H9 (cell line): Measurements from ENCODE around the gene CHCHD4. TPM values are rescaled to one million over a fixed set of nuclear protein-coding genes. Genes with fewer than 3 reads are reported as not detected.

Source experiments
- DNase-seq: peaks from one replicate; pipeline ENCODE4 v3.0.0-alpha.2; 2017
- H2AFZ ChIP-seq: one replicate; pipeline ENCODE4 v1.6.1; 2013; ENCODE audit warnings: mild to moderate bottlenecking, low read length, control low read depth, moderate library complexity
- H2AK5ac ChIP-seq: 2 replicates; pipeline ENCODE4 v1.6.1; 2013; ENCODE audit warnings: low read length, control low read depth, mixed read lengths; ENCODE audit not compliant: insufficient read length
- H2BK120ac ChIP-seq: one replicate; pipeline ENCODE4 v1.6.1; 2013; ENCODE audit warnings: low read depth, mild to moderate bottlenecking, low read length, control low read depth, inconsistent platforms; ENCODE audit not compliant: poor library complexity, severe bottlenecking
- H2BK12ac ChIP-seq: 2 replicates; pipeline ENCODE4 v1.6.1; 2013; ENCODE audit warnings: low read length, control low read depth, mixed read lengths, low read depth; ENCODE audit not compliant: insufficient read length
- H2BK15ac ChIP-seq: 2 replicates; pipeline ENCODE4 v1.6.1; 2013; ENCODE audit warnings: low read depth, low read length, control low read depth
- H2BK20ac ChIP-seq: one replicate; pipeline ENCODE4 v1.6.1; 2013; ENCODE audit warnings: low read depth, mild to moderate bottlenecking, low read length, control low read depth, inconsistent platforms; ENCODE audit not compliant: poor library complexity, severe bottlenecking
- H2BK5ac ChIP-seq: 2 replicates; pipeline ENCODE4 v1.6.1; 2013; ENCODE audit warnings: low read length, control low read depth, mixed read lengths; ENCODE audit not compliant: insufficient read length
- H3K14ac ChIP-seq: 2 replicates; pipeline ENCODE4 v1.6.1; 2013; ENCODE audit warnings: low read length, control low read depth; ENCODE audit not compliant: insufficient read depth
- H3K18ac ChIP-seq: 2 replicates; pipeline ENCODE4 v1.6.1; 2013; ENCODE audit warnings: low read depth, mild to moderate bottlenecking, mixed read lengths, low read length, control low read depth; ENCODE audit not compliant: insufficient read length
- H3K23ac ChIP-seq: 2 replicates; pipeline ENCODE4 v1.6.1; 2013; ENCODE audit warnings: low read length, control low read depth, mixed read lengths, low read depth; ENCODE audit not compliant: insufficient read length
- H3K23me2 ChIP-seq: 2 replicates; pipeline ENCODE4 v1.6.1; 2013; ENCODE audit warnings: low read depth, mild to moderate bottlenecking, mixed read lengths, low read length, control low read depth; ENCODE audit not compliant: insufficient read length, poor library complexity, severe bottlenecking
- H3K27ac ChIP-seq: 2 replicates; pipeline ENCODE4 v1.5.1; 2013; ENCODE audit warnings: low read length, control low read depth, mixed read lengths, low read depth; ENCODE audit not compliant: insufficient read length
- H3K27me3 ChIP-seq: 2 replicates; pipeline ENCODE4 v1.6.1; 2013; ENCODE audit warnings: low read length, control low read depth, inconsistent platforms; ENCODE audit not compliant: insufficient read depth
- H3K4ac ChIP-seq: 2 replicates; pipeline ENCODE4 v1.6.1; 2013; ENCODE audit warnings: low read depth, mild to moderate bottlenecking, control low read depth, inconsistent platforms, low read length, moderate library complexity
- H3K4me1 ChIP-seq: 2 replicates; pipeline ENCODE4 v1.6.1; 2013; ENCODE audit warnings: low read length, control low read depth, inconsistent platforms; ENCODE audit not compliant: insufficient read depth
- H3K4me2 ChIP-seq: 2 replicates; pipeline ENCODE4 v1.6.1; 2013; ENCODE audit warnings: low read length, control low read depth, mixed read lengths; ENCODE audit not compliant: insufficient read length, insufficient read depth
- H3K56ac ChIP-seq: 2 replicates; pipeline ENCODE4 v1.6.1; 2013; ENCODE audit warnings: low read depth, mild to moderate bottlenecking, mixed read lengths, low read length, control low read depth; ENCODE audit not compliant: insufficient read length
- H3K79me1 ChIP-seq: 2 replicates; pipeline ENCODE4 v1.6.1; 2013; ENCODE audit warnings: low read depth, mild to moderate bottlenecking, moderate library complexity, low read length, control low read depth, inconsistent platforms; ENCODE audit not compliant: insufficient read depth, poor library complexity, severe bottlenecking
- H3K79me2 ChIP-seq: 2 replicates; pipeline ENCODE4 v1.6.1; 2013; ENCODE audit warnings: low read length, control low read depth, inconsistent platforms; ENCODE audit not compliant: insufficient read depth
- H3K9ac ChIP-seq: 2 replicates; pipeline ENCODE4 v1.6.1; 2013; ENCODE audit warnings: low read length, control low read depth, mixed read lengths; ENCODE audit not compliant: insufficient read length; ENCODE audit errors: extremely low read depth
- H3K9me3 ChIP-seq: one replicate; pipeline ENCODE4 v1.6.1; 2013; ENCODE audit warnings: low read depth, low read length, inconsistent platforms; ENCODE audit not compliant: control insufficient read depth
- H3T11ph ChIP-seq: one replicate; pipeline ENCODE4 v1.6.1; 2013; ENCODE audit warnings: mild to moderate bottlenecking, low read length, control low read depth, inconsistent platforms
- H4K20me1 ChIP-seq: one replicate; pipeline ENCODE4 v1.6.1; 2013; ENCODE audit not compliant: control insufficient read depth, insufficient read length, insufficient read depth
- H4K5ac ChIP-seq: 2 replicates; pipeline ENCODE4 v1.6.1; 2013; ENCODE audit warnings: low read depth, mild to moderate bottlenecking, mixed read lengths, low read length, control low read depth; ENCODE audit not compliant: insufficient read length
- H4K8ac ChIP-seq: replicated peaks from 2 replicates; pipeline ENCODE4 v1.6.1; 2013; ENCODE audit warnings: low read length, control low read depth, mixed read lengths, low read depth; ENCODE audit not compliant: insufficient read length
- H4K91ac ChIP-seq: 2 replicates; pipeline ENCODE4 v1.6.1; 2013; ENCODE audit warnings: low read depth, mild to moderate bottlenecking, moderate library complexity, mixed read lengths, low read length, control low read depth; ENCODE audit not compliant: insufficient read length
- H3K27ac Mint-ChIP-seq, 3 experiments: 2 replicates in 2 of 3; 3 replicates in 1 of 3; pipeline ENCODE4 v1.8.0; 2020 to 2021; ENCODE audit warnings: mixed read lengths in 3 of 3, mild to moderate bottlenecking in 1 of 3, moderate library complexity in 1 of 3
- H3K27me3 Mint-ChIP-seq: 2 replicates; pipeline ENCODE4 v1.8.0; 2021; ENCODE audit warnings: low read depth, mild to moderate bottlenecking, moderate library complexity, mixed read lengths
- H3K36me3 Mint-ChIP-seq, 3 experiments: 2 replicates in 2 of 3; 3 replicates in 1 of 3; pipeline ENCODE4 v1.8.0; 2020 to 2021; ENCODE audit warnings: low read depth in 3 of 3, mixed read lengths in 3 of 3; ENCODE audit not compliant: insufficient read depth in 1 of 3
- H3K4me1 Mint-ChIP-seq, 2 experiments: 2 replicates each; pipeline ENCODE4 v1.8.0; 2020; ENCODE audit warnings: mixed read lengths in 2 of 2
- H3K4me3 Mint-ChIP-seq, 2 experiments: 2 replicates in 1 of 2; 3 replicates in 1 of 2; pipeline ENCODE4 v1.8.0; 2020 to 2021; ENCODE audit warnings: mild to moderate bottlenecking in 2 of 2, mixed read lengths in 2 of 2, moderate library complexity in 1 of 2
- H3K9me3 Mint-ChIP-seq, 2 experiments: 2 replicates in 1 of 2; 3 replicates in 1 of 2; pipeline ENCODE4 v1.8.0; 2020; ENCODE audit warnings: mild to moderate bottlenecking in 2 of 2, mixed read lengths in 2 of 2, moderate library complexity in 1 of 2
- WGBS: extraction: QIAGEN DNeasy Blood & Tissue Kit; methylation state at CpG from one replicate; pipeline ENCODE4 v1.1.7; 2013; ENCODE audit warnings: missing lambda C conversion rate, low lambda C conversion rate, mixed read lengths; ENCODE audit not compliant: insufficient read length; ENCODE audit errors: extremely low coverage; 5-methylcytosine and 5-hydroxymethylcytosine counted together
- total RNA-seq: library from RNA; stranded (reverse); gene quantifications from 2 replicates; pipeline ENCODE4 v1.2.1, GENCODE V29; 2021
- TF ChIP-seq, protein P1 (sequence below): fragments of 200-600 bp; sonication (generic); conservative IDR thresholded peaks from 3 replicates; pipeline ENCODE4 v1.8.0; 2021; ENCODE audit warnings: antibody characterized with exemption, mild to moderate bottlenecking

CHCHD4 gene
- total RNA-seq, 1 experiment from 2014 or later: 13.7 TPM

DNA sequence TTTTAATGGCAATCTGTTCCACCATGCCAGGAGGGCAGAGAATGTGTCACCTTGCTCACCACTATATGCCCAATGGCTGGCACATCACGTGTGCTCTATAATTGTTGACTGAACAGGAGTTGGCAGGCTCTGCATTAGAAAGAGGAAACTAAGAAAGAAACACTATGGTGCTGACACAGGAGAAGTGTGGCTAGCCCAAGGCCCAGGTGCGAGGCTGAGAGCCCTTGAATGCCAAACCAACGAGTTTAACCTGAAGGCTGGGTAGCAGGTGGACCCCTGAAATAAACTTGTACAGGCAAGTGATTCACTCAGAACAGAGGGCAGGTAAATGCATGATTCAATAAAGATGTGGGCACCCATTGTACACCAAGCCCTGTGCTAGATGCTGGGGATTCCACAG lies 2.4 kb downstream of the CHCHD4 start:
- Histone ChIP-seq H3K4me1 (no peaks in the 10 kb centered on the region), H4K5ac (no peak overlapping the region), H2AK5ac (no peak overlapping the region), H3K9me3 (no peaks in the 10 kb centered on the region), H2AFZ (no peak overlapping the region), H3K56ac (no peak overlapping the region), H3K4me2 (no peak overlapping the region), H2BK120ac (no peak overlapping the region), H3K14ac (no peak overlapping the region), H3T11ph (no peak overlapping the region), H3K23ac (no peak overlapping the region), H3K18ac (no peak overlapping the region), H3K79me2 (peaks cover 3% of the 10 kb centered on the region; the same call in 1 of the 2 replicates), H4K8ac (no peak overlapping the region), H4K91ac (no peak overlapping the region), H2BK5ac (no peak overlapping the region), H3K27me3 (no peaks in the 10 kb centered on the region), H3K79me1 (peaks cover 9% of the 10 kb centered on the region), H3K9ac (no peak overlapping the region), H2BK12ac (no peak overlapping the region), H3K23me2 (peaks cover 14% of the 10 kb centered on the region), H3K27ac (no peak overlapping the region), H2BK15ac (no peak overlapping the region), H3K4ac (no peak overlapping the region), H4K20me1 (no peaks in the 10 kb centered on the region), H2BK20ac (no peak overlapping the region)
- Mint-ChIP-seq H3K4me1 (peaks cover 42 to 49% of the 10 kb centered on the region in 2 experiments), H3K4me3 (peak overlapping the region; percentile 43 to 99; a peak in 4 of 5 replicates), H3K9me3 (peaks cover 0 to 8% of the 10 kb centered on the region in 2 experiments; a peak in 4 of 5 replicates), H3K27ac (peak overlapping the region in 2 of 3 experiments; percentile 66 to 86; a peak in 4 of 7 replicates), H3K27me3 (peaks cover 3% of the 10 kb centered on the region; the same call in 1 of the 2 replicates), H3K36me3 (peaks cover 23 to 26% (median 25%) of the 10 kb centered on the region in 3 experiments)
- no peak for DNase-seq
- no CpG with 5 or more reads among the region's 3 CpGs for WGBS
- TF ChIP-seq, protein P1, sequence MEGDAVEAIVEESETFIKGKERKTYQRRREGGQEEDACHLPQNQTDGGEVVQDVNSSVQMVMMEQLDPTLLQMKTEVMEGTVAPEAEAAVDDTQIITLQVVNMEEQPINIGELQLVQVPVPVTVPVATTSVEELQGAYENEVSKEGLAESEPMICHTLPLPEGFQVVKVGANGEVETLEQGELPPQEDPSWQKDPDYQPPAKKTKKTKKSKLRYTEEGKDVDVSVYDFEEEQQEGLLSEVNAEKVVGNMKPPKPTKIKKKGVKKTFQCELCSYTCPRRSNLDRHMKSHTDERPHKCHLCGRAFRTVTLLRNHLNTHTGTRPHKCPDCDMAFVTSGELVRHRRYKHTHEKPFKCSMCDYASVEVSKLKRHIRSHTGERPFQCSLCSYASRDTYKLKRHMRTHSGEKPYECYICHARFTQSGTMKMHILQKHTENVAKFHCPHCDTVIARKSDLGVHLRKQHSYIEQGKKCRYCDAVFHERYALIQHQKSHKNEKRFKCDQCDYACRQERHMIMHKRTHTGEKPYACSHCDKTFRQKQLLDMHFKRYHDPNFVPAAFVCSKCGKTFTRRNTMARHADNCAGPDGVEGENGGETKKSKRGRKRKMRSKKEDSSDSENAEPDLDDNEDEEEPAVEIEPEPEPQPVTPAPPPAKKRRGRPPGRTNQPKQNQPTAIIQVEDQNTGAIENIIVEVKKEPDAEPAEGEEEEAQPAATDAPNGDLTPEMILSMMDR: no peak
